Subcutaneous adipose tissue (tissue), 4 donors: ENCODE results near the gene MRPS10. TPM values are rescaled to one million over a fixed set of nuclear protein-coding genes. Genes with fewer than 3 reads are reported as not detected.

Experiments used
- total RNA-seq, 4 donors: library from RNA; depleted of rRNA; stranded (reverse); fragments of >200 nt; gene quantifications; one replicate each; pipeline ENCODE4 v1.1.0, GENCODE V29; 2016
- TF ChIP-seq, protein P1 (sequence below): fragments of 450-650 bp; IDR thresholded peaks from one replicate; pipeline ENCODE4 v1.5.1; 2016; ENCODE audit warnings: low read depth, mild to moderate bottlenecking, control low read depth, antibody characterized with exemption, moderate library complexity

MRPS10 gene
- total RNA-seq, 4 donors from 2014 or later = 29.1 to 35.6 (median 31.9) TPM

DNA sequence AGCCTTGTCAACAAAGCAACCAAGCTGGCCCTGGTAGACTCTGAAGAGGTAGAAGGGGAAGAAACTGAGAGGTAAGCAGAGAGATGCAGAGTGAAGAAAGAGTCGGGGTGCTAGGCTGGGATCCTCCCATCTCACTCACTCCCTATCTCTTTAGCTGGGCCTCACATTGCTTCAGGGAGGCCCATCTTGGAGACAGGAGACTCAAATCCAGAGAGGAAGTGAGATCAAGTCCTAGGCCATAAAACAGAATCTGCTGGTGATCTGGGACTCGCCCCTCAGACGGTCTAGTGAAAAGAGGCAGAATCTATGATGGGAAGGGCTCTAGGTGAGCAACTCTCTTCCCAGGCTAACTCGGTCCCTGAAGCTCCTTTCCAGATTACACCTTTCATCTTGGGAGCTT, 22.2 kb downstream of the MRPS10 start:
- TF ChIP-seq, protein P1, sequence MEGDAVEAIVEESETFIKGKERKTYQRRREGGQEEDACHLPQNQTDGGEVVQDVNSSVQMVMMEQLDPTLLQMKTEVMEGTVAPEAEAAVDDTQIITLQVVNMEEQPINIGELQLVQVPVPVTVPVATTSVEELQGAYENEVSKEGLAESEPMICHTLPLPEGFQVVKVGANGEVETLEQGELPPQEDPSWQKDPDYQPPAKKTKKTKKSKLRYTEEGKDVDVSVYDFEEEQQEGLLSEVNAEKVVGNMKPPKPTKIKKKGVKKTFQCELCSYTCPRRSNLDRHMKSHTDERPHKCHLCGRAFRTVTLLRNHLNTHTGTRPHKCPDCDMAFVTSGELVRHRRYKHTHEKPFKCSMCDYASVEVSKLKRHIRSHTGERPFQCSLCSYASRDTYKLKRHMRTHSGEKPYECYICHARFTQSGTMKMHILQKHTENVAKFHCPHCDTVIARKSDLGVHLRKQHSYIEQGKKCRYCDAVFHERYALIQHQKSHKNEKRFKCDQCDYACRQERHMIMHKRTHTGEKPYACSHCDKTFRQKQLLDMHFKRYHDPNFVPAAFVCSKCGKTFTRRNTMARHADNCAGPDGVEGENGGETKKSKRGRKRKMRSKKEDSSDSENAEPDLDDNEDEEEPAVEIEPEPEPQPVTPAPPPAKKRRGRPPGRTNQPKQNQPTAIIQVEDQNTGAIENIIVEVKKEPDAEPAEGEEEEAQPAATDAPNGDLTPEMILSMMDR = no peak

DNA sequence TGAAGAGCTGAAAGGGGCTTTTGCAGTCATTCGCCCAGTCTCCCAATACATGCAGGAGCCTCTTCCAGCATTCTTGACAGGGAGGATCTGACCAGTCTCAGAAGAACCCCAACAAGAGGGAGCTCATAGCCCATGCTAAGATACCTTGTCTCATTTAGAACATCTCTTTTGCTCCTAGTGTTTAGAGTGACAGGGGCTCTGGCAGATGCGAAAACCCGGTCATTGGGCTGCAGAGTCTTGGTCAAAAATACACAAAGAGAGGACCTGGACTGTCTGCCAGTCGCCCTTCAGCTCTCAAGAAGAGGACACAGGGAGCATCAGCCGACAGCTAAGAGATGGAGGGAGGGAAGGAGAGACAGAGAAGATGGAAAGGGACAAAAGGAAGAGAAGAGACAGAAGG, 23.6 kb downstream of the MRPS10 start:
- TF ChIP-seq, protein P1 = no peak

DNA sequence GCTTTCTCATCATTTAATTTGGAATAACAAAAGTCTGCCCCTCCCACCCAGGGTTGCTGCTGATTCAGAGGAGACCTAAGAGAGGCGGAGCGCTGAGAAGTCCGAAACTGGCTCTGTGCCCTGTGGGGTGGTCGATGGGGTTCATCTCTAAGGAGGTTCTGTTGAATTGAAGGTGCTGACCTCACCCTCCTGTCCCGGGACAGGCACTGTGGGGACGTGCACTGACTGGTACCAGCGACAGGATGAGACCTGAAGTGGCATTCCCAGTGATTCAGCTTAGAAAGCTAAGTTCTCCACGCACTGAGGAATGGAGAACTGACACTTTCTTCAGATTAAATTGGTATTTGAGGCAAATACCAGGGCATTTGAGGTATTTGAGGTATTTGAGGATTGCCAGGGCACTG, 24.2 kb downstream of the MRPS10 start:
- TF ChIP-seq, protein P1 = no peak

GRCh38 chr6:42190554-42191183, 27.0 kb downstream of the MRPS10 start:
- TF ChIP-seq, protein P1 = no peak

GRCh38 chr6:42188406-42188805, 29.3 kb downstream of the MRPS10 start:
- TF ChIP-seq, protein P1 = no peak

GRCh38 chr6:42185597-42185996, 32.1 kb downstream of the MRPS10 start:
- TF ChIP-seq, protein P1 = no peak

GRCh38 chr6:42184475-42184874, 33.2 kb downstream of the MRPS10 start:
- TF ChIP-seq, protein P1 = no peak
